HCT116 (cell line): ENCODE results near the gene OAT. TPM values are rescaled to one million over a fixed set of nuclear protein-coding genes. Genes with fewer than 3 reads are reported as not detected.

Experiments
- ATAC-seq: fragments of 200-7000 bp; cut with Tn5 transposase; 2 replicates; pipeline ENCODE4 v1.9.1; 2020; ENCODE audit warnings: mild to moderate bottlenecking, moderate library complexity
- BruUV-seq: library from RNA; stranded (reverse); fragments of 400-500 nt; replicated peaks from 2 replicates; lab custom pipeline; 2021; lab: Mats Ljungman, UMichigan
- CTCF ChIA-PET: fragments of 300-600 bp; sonication (Branson Sonifier 250); formaldehyde crosslinking; loops from one replicate; lab custom pipeline; 2021; ENCODE audit warnings: antibody characterized with exemption; lab: Charles Lee
- POLR2A ChIA-PET: fragments of 300-600, 350-600 bp; sonication (Branson Sonifier 250); formaldehyde crosslinking; loops from one replicate; lab custom pipeline; 2021; ENCODE audit warnings: antibody characterized with exemption; lab: Charles Lee
- RAD21 ChIA-PET, 2 experiments: fragments of 300-600 bp; sonication (Branson Sonifier 250); formaldehyde crosslinking; loops; one replicate each; lab custom pipeline; 2023; ENCODE audit warnings: low total read pairs in 2 of 2; ENCODE audit not compliant: uncharacterized antibody in 2 of 2, unreplicated experiment in 2 of 2, low non-redundant PET in 1 of 2; lab: Charles Lee
- DNase-seq: peaks from one replicate; pipeline ENCODE4 v3.0.0-alpha.2; 2010; ENCODE audit warnings: low read depth, low spot score
- H2AFZ ChIP-seq: fragments of 200-600 bp; shearing (Covaris generic), sonication (generic); 2 replicates; pipeline ENCODE4 v1.6.1; 2017; ENCODE audit warnings: low read depth, mixed run types, mixed read lengths, antibody characterized with exemption, low read length; ENCODE audit not compliant: poor library complexity, severe bottlenecking
- H3K27ac ChIP-seq: 2 replicates; pipeline ENCODE4 v1.5.1; 2012; ENCODE audit warnings: low read depth, low read length
- H3K27me3 ChIP-seq: fragments of 200-600 bp; sonication (generic); 2 replicates; pipeline ENCODE4 v1.6.1; 2016; ENCODE audit warnings: mixed run types, low read length, mixed read lengths; ENCODE audit not compliant: insufficient read depth
- H3K36me3 ChIP-seq, 2 experiments: fragments of 200-500 bp in 1 of 2; fragments of 200-600 bp in 1 of 2; sonication (Bioruptor generic) in 1 of 2; sonication (generic) in 1 of 2; 2 replicates each; pipeline versions ENCODE4 v1.5.1 to v1.6.1; 2014 to 2016; ENCODE audit warnings: low read length in 2 of 2, inconsistent platforms in 1 of 2, mixed read lengths in 1 of 2, mixed run types in 1 of 2; ENCODE audit not compliant: insufficient read depth in 2 of 2, control insufficient read depth in 1 of 2
- H3K4me1 ChIP-seq, 2 experiments: fragments of 200-600 bp in 1 of 2; sonication (generic) in 1 of 2; 2 replicates each; pipeline versions ENCODE4 v1.5.1 to v1.6.1; 2012 to 2017; ENCODE audit warnings: low read length in 2 of 2, inconsistent platforms in 1 of 2, mild to moderate bottlenecking in 1 of 2, mixed read lengths in 1 of 2, mixed run types in 1 of 2, moderate library complexity in 1 of 2; ENCODE audit not compliant: insufficient read depth in 2 of 2, control insufficient read depth in 1 of 2
- H3K4me2 ChIP-seq: fragments of 200-600 bp; sonication (generic); 2 replicates; pipeline ENCODE4 v1.6.1; 2017; ENCODE audit warnings: mixed run types, low read length, mixed read lengths
- H3K4me3 ChIP-seq, 2 experiments: fragments of 200-600 bp in 1 of 2; sonication (generic) in 1 of 2; replicated peaks in 1 of 2; 2 replicates each; pipeline ENCODE4 v1.5.1; 2011 to 2016; ENCODE audit warnings: low read length in 2 of 2, control low read depth in 1 of 2, low read depth in 1 of 2, mild to moderate bottlenecking in 1 of 2, mixed read lengths in 1 of 2, mixed run types in 1 of 2
- H3K79me2 ChIP-seq: fragments of 200-600 bp; sonication (generic); 2 replicates; pipeline ENCODE4 v1.6.1; 2017; ENCODE audit warnings: mild to moderate bottlenecking, mixed run types, low read length, moderate library complexity, mixed read lengths; ENCODE audit not compliant: insufficient read depth
- H3K9ac ChIP-seq: fragments of 200-600 bp; sonication (generic); 2 replicates; pipeline ENCODE4 v1.6.1; 2016; ENCODE audit warnings: low read length, mixed read lengths
- H3K9me2 ChIP-seq: fragments of 200-600 bp; sonication (generic), shearing (Covaris generic); 2 replicates; pipeline ENCODE4 v1.6.1; 2017; ENCODE audit warnings: mixed run types, mild to moderate bottlenecking, moderate library complexity; ENCODE audit not compliant: insufficient read depth
- H3K9me3 ChIP-seq, 2 experiments: fragments of 200-500 bp in 1 of 2; fragments of 200-600 bp in 1 of 2; sonication (Bioruptor generic) in 1 of 2; sonication (generic) in 1 of 2; 2 replicates each; pipeline ENCODE4 v1.6.1; 2014 to 2017; ENCODE audit warnings: low read length in 2 of 2, mixed read lengths in 2 of 2, inconsistent platforms in 1 of 2, low read depth in 1 of 2, mild to moderate bottlenecking in 1 of 2, mixed run types in 1 of 2, moderate library complexity in 1 of 2; ENCODE audit not compliant: control insufficient read depth in 1 of 2, insufficient read depth in 1 of 2
- H4K20me1 ChIP-seq: fragments of 200-600 bp; sonication (generic), shearing (Covaris generic); 2 replicates; pipeline ENCODE4 v1.6.1; 2017; ENCODE audit warnings: mixed run types, mild to moderate bottlenecking, moderate library complexity; ENCODE audit not compliant: insufficient read depth
- CTCF ChIP-seq, 3 experiments: fragments of 200-600 bp in 1 of 3; sonication (generic) in 1 of 3; IDR thresholded peaks in 2 of 3; conservative IDR thresholded peaks in 1 of 3; 2 replicates each; pipeline ENCODE4 v1.5.1; 2012 to 2017; ENCODE audit warnings: low read depth in 2 of 3, low read length in 2 of 3, antibody characterized with exemption in 1 of 3, borderline replicate concordance in 1 of 3, control low read depth in 1 of 3, mild to moderate bottlenecking in 1 of 3, mixed read lengths in 1 of 3, mixed run types in 1 of 3, moderate library complexity in 1 of 3; ENCODE audit not compliant: insufficient read depth in 1 of 3
- RAD21 ChIP-seq: IDR thresholded peaks from 2 replicates; pipeline ENCODE4 v1.6.1; 2012; ENCODE audit warnings: low read depth, mild to moderate bottlenecking
- REST ChIP-seq: IDR thresholded peaks from 2 replicates; pipeline ENCODE4 v1.6.1; 2012; ENCODE audit warnings: low read depth
- TCF7L2 ChIP-seq: IDR thresholded peaks from 2 replicates; pipeline ENCODE4 v1.7.0; 2011; ENCODE audit warnings: borderline replicate concordance, inconsistent platforms; ENCODE audit not compliant: insufficient read depth, insufficient read length; ENCODE audit errors: extremely low read depth
- ZFX ChIP-seq: fragments of 450-650 bp; IDR thresholded peaks from 2 replicates; pipeline ENCODE4 v1.6.1; 2017
- intact Hi-C: fragments of 100-400 bp; cut with micrococcal nuclease; formaldehyde crosslinking; loops from 2 replicates; pipeline ENCODE4 v1.10.0; 2022
- total RNA-seq: library from RNA; stranded (reverse); gene quantifications from one replicate; pipeline ENCODE4 v1.2.1, GENCODE V29; 2021; ENCODE audit not compliant: unreplicated experiment

The OAT gene
- total RNA-seq, 1 experiment from 2014 or later: 133 TPM

GRCh38 chr10:124384591-124385190 is 34.0 kb downstream of the OAT start (continued):
- TF ChIP-seq TCF7L2 (no peak), REST (no peak)

GRCh38 chr10:124384172-124384571 is 34.6 kb downstream of the OAT start:
- DNase-seq (no peak), ATAC-seq (no peak)
- ChIA-PET CTCF (interaction anchor here (2.7 to 8.9 kb wide), 2 partner anchors 388 to 389 kb away, joined by 14 to 269 read pairs; no protein-coding TSS in a partner anchor), RAD21 (no interaction called here), POLR2A (no interaction called here)
- Histone ChIP-seq H3K27ac (no peak overlapping the region), H2AFZ (no peak overlapping the region), H3K4me2 (no peak overlapping the region), H3K4me1 (peaks cover 6 to 12% of the 10 kb centered on the region in 2 experiments), H3K9me2 (no peaks in the 10 kb centered on the region), H3K9me3 (no peaks in the 10 kb centered on the region), H3K27me3 (no peaks in the 10 kb centered on the region), H3K9ac (no peak overlapping the region), H3K36me3 (no peaks in the 10 kb centered on the region), H4K20me1 (no peaks in the 10 kb centered on the region), H3K4me3 (no peak overlapping the region), H3K79me2 (no peaks in the 10 kb centered on the region)
- peak in 1 of 3 experiments; percentile 7; a peak in 2 of 6 replicates for TF ChIP-seq CTCF (IDR thresholded peaks at IDR 0.05 in 2 of 3, conservative IDR thresholded peaks at IDR 0.05 in 1 of 3; ENCODE audit: borderline replicate concordance in 1 of 3, insufficient read depth in 1 of 3, low read depth in 2 of 3, low read length in 2 of 3)
- TF ChIP-seq RAD21: peak; percentile 62
- TF ChIP-seq ZFX: no peak
- intact Hi-C loops: no loop called here
- no TSS peak for BruUV-seq
